ENCODE results near the gene HSPB7. TPM values are rescaled to one million over a fixed set of nuclear protein-coding genes. Genes with fewer than 3 reads are reported as not detected.

HSPB7 gene
- total and polyA plus RNA-seq, 2 of the 8 experiments (the other 6 are each of a cell fraction or from before 2014, with no cell fraction given) = not detected

DNA sequence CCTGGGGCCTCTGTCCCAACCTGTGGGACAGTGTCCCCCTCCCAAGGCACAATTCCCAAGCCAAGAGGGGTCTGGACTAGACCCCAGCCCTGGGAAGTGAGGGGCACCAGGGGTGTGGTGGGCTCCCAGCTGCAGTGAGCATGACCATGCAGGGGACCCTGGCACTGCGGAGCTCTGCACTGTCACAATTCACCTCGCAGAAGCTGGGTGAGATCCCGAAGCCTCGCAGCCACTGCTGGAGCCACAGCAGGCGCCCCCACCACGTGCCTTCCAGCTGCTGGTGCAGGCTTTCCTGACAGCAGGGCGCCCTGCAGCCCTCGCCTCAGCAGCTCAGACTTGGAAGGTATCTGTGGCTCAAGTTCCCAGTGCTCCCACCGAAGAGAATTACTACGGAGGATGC, 23.8 kb downstream of the HSPB7 start:
- WGBS, 2 experiments (ENCODE audit: extremely low coverage in 1 of 2, insufficient coverage in 1 of 2, insufficient read length in 1 of 2, insufficient replicate concordance in 2 of 2, low coverage in 1 of 2, low lambda C conversion rate in 2 of 2, missing lambda C conversion rate in 1 of 2) = 98% methylated on average over 10 of the region's 10 CpGs; no CpG with 5 or more reads in 1 of the 2 experiments
- Histone ChIP-seq H3K14ac (ENCODE audit: insufficient read length) (no peak overlapping the region), H3K4me2 (ENCODE audit: insufficient read depth in 1 of 2, low read depth in 2 of 2, low read length in 2 of 2) (no peak overlapping the region), H2BK12ac (ENCODE audit: low read depth, low read length) (no peak overlapping the region), H2AFZ (ENCODE audit: low read length) (no peak overlapping the region), H3K79me2 (ENCODE audit: control insufficient read depth in 1 of 2, insufficient read depth in 2 of 2, low read length in 2 of 2) (no peaks in the 10 kb centered on the region), H3K18ac (ENCODE audit: extremely low read depth, low read length) (no peak overlapping the region), H3K4me3 (ENCODE audit: extremely low read depth in 1 of 4, insufficient read depth in 2 of 4, low read depth in 3 of 4, low read length in 4 of 4) (no peak overlapping the region), H3K27ac (ENCODE audit: low read depth, low read length) (no peak overlapping the region), H4K8ac (ENCODE audit: extremely low read depth, insufficient read depth, low read length) (no peak overlapping the region), H3K4me1 (replicated peaks in 1 of 4; ENCODE audit: control insufficient read depth in 3 of 4, insufficient read depth in 4 of 4, low read length in 3 of 4) (no peaks in the 10 kb centered on the region), H2BK15ac (ENCODE audit: low read length) (no peak overlapping the region), H3K36me3 (ENCODE audit: control insufficient read depth in 2 of 4, insufficient read depth in 4 of 4, low read length in 3 of 4) (no peaks in the 10 kb centered on the region), H3K79me1 (ENCODE audit: low read depth, low read length) (no peaks in the 10 kb centered on the region), H4K20me1 (replicated peaks in 1 of 2; ENCODE audit: control insufficient read depth in 1 of 2, insufficient read depth in 2 of 2, low read length in 2 of 2) (peaks cover 0 to 5% of the 10 kb centered on the region in 2 experiments), H2BK20ac (ENCODE audit: low read length) (no peak overlapping the region), H3K9ac (replicated peaks in 1 of 4; ENCODE audit: extremely low read depth in 1 of 4, low read depth in 3 of 4, low read length in 3 of 4) (no peak overlapping the region), H3K9me3 (ENCODE audit: insufficient read depth in 2 of 2, low read depth in 1 of 2, low read length in 1 of 2) (no peaks in the 10 kb centered on the region), H3K23me2 (ENCODE audit: low read depth, low read length) (no peaks in the 10 kb centered on the region), H2BK5ac (ENCODE audit: low read depth, low read length) (0 out of 2 replicates have a peak overlapping the region, but pooled peaks have one; percentile 5), H3K4ac (replicated peaks; ENCODE audit: insufficient read length, low read depth, low read length) (no peak overlapping the region), H2BK120ac (replicated peaks; ENCODE audit: low read depth, low read length) (no peak overlapping the region), H2AK5ac (ENCODE audit: low read depth, low read length) (no peak overlapping the region), H3K56ac (replicated peaks; ENCODE audit: insufficient read length, low read depth, low read length) (no peak overlapping the region), H3K23ac (ENCODE audit: insufficient read length) (no peak overlapping the region), H3K27me3 (replicated peaks in 1 of 4; ENCODE audit: control insufficient read depth in 3 of 4, extremely low read depth in 1 of 4, insufficient read depth in 3 of 4, low read length in 3 of 4) (peaks cover 0 to 3% (median 0%) of the 10 kb centered on the region in 4 experiments; a peak in 1 of 7 replicates), H4K5ac (ENCODE audit: insufficient read length, low read depth, low read length) (no peak overlapping the region), H4K91ac (replicated peaks; ENCODE audit: insufficient read length, low read length) (no peak overlapping the region)
- DNase-seq (ENCODE audit: low read depth in 1 of 2, low spot score in 2 of 2) (no peak), FAIRE-seq (no peak)
- TF ChIP-seq, protein P1, sequence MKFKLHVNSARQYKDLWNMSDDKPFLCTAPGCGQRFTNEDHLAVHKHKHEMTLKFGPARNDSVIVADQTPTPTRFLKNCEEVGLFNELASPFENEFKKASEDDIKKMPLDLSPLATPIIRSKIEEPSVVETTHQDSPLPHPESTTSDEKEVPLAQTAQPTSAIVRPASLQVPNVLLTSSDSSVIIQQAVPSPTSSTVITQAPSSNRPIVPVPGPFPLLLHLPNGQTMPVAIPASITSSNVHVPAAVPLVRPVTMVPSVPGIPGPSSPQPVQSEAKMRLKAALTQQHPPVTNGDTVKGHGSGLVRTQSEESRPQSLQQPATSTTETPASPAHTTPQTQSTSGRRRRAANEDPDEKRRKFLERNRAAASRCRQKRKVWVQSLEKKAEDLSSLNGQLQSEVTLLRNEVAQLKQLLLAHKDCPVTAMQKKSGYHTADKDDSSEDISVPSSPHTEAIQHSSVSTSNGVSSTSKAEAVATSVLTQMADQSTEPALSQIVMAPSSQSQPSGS (IDR thresholded peaks at IDR 0.05; ENCODE audit: low read length) = no peak
- TF ChIP-seq BACH1 (IDR thresholded peaks at IDR 0.05; ENCODE audit: low read length) = no peak
- TF ChIP-seq HDAC6 (IDR thresholded peaks at IDR 0.05; ENCODE audit: low read depth, low read length) = no peak
- no peak for TF ChIP-seq ZNF274 (IDR thresholded peaks at IDR 0.05; ENCODE audit: borderline replicate concordance, extremely low read depth, low read length)
- TF ChIP-seq SP1 (IDR thresholded peaks at IDR 0.05; ENCODE audit: low read depth, low read length) = no peak
- no peak for TF ChIP-seq SRF (IDR thresholded peaks at IDR 0.05; ENCODE audit: low read depth, low read length)
- no peak for TF ChIP-seq RXRA (IDR thresholded peaks at IDR 0.05; ENCODE audit: insufficient read depth, low read depth, low read length)
- ChIA-PET CTCF (ENCODE audit: partially characterized antibody) (interaction anchor here (0.9 to 2.1 kb wide), 10 partner anchors 8 to 202 kb away, joined by 3 to 15 read pairs (median 4); partner anchors contain the start of genes SRARP and ZBTB17), POLR2A (ENCODE audit: partially characterized antibody) (interaction anchor here (0.7 to 1.6 kb wide), 3 partner anchors 19 to 61 kb away, joined by 3 to 5 read pairs (median 3); no protein-coding TSS in a partner anchor)
